GM21423 (cell line): ENCODE data around the gene CPXM1.
"Not testable (repeated sequence)": the region's sequence is repeated elsewhere in the genome, so short reads cannot be mapped to it uniquely, and the experiment has no call there.

Source experiments
- ATAC-seq: cut with Tn5 transposase; IDR thresholded peaks from one replicate; pipeline ENCODE4 v1.9.1; 2021; ENCODE audit warnings: mild to moderate bottlenecking, moderate library complexity; ENCODE audit not compliant: unreplicated experiment

Gene CPXM1

DNA sequence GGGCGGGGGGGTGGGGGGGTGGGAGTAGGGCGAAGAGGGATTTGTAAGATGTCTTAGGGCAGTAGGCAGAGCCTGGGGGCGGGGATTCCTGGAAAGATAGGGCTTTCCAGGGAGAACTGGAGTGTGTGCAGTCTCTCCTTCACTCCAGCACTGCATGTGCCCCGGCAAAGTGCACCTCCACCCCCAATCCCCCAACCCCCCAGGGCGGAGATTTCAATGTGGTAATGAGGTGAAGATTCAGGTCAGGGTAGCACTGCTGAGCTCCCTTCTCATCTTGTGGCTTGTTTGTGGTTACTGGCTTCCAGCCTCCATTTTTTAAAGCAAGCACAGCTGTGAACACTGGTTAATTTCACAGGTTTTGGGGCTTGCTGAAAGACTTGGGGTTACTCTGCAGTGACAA is 21.6 kb upstream of the CPXM1 start:
- ATAC-seq, result no peak

DNA sequence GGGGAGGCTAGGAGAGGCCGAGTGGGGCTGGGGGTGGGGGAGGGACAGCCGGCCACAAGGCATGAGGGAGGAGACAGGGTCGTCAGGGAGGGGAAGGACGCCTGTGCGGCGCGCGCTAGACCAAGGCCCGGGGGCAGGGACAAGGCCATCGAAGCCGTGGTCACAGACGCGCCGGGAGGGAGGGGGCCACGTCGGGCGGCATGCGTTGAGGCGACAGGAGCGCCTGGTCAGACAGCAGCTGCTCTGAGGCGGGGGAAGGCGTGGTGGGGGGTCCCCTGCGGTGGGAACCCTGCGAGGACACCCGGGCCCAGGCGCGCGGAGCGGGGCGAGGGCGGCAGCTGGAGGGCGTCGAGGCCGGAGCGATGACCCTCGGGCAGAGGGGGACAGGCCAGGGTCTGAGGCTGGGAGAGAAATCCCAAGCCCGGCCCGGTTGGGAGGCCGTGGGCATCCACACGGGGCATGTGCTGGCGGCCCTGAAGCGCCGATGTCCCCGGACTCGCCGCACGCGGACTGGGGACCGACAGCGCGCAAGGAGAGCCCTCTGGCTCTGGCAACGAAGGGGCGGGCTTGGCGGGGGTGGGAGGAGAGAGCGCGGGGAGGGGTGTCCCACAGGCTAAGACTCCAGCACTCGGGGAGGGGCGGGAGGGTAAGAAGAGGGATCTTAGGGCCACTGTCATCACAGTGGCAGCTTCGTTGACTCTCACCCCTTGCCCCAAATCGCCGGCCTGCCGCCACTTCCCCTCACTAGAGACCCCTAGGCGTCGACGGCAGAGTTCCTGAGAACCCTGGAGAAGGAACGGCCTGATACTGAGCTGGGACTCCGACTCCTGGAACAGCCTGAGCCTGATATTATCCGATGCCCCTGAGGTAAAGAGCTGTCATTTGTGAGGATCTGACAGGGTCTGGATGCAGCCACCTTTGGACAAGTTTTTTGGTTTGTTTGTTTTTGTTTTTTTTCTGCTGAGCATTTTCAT is 20.8 kb upstream of the CPXM1 start:
- no peak for ATAC-seq

DNA sequence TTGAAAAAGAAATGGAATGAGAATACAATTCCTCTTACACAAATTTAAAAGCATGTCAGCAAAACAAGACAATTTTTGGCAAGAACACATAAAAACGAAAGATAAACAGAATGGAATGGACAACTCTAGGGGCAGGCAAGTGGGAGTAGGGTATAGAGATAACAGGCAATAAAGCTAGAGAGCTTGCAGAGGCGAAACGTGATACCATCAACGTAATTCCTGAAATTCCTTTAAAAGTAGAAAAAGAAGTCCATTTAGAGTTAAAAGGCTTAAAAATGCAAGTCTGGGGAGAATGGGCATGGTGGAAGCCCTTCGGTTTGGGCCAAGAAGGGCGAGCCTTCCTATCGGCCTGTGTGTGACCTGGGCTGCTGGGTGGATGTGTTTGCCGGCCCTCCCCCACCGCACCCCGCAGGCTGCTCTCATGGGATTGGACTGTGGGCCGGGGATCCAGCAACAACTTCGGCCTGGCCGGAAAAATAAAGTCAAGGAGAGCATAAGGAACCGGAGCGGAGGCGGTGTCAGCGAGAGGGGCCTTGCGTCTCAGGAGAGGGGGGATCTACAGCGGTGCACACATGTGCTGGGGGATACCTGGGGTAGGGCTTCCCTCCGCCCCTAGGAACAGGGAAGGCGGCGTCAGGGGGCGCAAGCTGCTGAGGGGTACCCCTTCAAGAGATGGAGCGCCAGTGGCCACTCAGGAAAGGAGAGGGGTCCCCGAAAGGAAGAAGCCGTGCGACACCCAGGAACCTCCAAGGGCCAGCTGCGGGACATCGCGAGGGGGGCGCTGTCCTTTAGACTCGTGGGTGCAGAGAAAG is 19.9 kb upstream of the CPXM1 start:
- no peak for ATAC-seq

DNA sequence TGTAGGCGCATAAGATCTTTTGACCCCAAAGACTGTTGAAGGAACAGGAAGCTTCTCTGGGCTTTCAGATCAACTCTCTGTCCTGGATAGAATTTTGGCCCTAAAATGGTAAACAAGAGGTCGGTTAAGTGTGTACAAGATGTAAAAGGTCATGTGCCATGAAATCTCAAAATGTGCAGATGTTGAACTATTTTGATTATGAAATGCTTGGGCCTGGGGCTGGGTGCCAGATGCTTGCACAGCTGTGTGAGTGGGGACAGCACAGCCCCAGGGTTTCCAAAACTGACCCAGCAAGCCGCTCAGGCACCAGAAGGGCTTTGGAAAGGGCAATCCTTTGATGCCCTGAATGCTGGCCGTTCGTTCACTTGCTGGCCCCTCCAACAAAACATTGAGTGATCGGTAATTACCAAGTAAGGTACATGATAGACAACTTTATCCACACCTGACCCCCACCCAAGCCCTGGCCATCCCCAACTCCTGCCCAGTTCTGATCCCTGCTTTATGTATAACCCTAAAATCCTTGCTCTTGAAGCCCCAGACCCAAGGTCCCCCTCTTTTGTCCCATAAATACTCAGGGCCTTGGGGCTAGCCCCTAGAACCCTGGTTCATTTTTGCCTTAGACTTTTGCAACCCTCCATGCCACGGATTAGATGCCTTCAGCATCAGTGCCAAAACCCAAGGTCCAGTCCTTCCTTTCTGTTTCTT is 17.6 kb upstream of the CPXM1 start:
- no peak for ATAC-seq

DNA sequence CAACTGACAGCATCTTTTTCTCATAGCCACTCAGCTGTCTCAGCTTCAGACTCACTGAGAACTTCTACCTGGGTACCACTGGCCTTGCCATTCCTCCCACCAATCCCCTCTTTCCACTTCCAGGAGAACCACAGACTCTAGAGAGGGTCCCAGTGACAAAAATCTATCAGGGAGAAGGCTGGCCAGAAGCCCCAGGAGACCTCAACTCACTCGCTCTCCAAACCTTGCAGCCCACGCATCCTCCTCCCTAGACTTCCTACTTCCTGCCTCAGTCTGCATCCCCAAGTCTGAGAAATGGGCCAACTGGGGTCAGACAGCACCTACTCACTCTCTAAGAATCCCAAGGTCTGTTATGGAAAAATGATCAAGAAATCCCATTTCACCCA is 16.9 kb upstream of the CPXM1 start:
- no peak for ATAC-seq

DNA sequence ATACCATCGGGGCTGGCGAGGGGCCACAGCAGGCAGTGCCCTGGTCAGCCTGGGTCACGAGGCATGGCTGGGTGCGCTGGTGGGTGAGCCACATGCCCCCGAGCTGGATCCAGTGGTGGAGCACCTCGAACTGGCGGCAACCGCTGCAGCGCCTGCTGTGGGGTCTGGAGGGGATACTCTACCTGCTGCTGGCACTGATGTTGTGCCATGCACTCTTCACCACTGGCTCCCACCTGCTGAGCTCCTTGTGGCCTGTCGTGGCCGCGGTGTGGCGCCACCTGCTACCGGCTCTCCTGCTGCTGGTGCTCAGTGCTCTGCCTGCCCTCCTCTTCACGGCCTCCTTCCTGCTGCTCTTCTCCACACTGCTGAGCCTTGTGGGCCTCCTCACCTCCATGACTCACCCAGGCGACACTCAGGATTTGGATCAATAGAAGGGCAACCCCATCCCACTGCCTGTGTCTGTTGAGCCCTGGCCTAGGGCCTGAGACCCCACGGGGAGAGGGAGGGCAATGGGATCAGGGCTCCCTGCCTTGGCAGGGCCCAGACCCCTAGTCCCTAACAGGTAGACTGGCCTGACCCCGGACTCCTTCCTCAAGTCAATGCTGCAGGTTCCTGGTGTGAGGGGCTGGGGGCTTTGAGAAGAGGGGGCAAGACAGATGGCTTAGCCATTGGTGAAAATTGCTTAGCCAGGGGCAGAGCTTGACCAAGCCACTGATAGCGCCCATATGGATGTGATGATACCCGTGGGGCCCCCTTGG is 16.3 kb upstream of the CPXM1 start:
- ATAC-seq, result no peak

DNA sequence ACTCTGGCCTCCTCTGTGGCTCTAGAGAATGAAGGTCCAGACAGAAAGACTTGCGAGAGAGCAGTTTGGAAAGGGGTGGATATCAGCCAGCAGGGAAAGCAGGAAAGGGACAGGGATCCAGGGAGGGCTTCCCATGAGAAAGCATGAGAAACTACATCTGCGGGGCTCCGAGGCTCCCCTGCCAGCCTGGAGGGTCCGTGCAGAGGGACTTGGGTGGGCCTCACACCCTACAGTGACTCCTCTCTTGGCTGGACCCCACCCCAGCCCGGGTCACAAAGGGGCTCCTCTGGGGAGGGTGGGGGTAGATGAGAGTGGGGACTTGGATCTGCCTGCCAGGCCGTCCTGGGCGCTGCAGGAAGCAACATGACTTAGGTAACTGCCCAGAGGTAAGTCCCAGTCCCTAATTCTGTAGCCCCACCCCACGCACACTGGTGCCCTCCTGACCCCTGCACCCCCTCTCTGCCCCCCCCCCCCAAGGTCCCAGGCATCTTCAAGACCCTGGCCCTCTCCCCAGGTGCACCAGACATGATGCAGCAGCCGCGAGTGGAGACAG is 15.7 kb upstream of the CPXM1 start, which contains the start of gene TMEM239:
Gene TMEM239 (plus strand): TSS at position 335 of the 553 bp plus-strand sequence. CDS start 191 bp downstream, at position 526.
- no peak for ATAC-seq

DNA sequence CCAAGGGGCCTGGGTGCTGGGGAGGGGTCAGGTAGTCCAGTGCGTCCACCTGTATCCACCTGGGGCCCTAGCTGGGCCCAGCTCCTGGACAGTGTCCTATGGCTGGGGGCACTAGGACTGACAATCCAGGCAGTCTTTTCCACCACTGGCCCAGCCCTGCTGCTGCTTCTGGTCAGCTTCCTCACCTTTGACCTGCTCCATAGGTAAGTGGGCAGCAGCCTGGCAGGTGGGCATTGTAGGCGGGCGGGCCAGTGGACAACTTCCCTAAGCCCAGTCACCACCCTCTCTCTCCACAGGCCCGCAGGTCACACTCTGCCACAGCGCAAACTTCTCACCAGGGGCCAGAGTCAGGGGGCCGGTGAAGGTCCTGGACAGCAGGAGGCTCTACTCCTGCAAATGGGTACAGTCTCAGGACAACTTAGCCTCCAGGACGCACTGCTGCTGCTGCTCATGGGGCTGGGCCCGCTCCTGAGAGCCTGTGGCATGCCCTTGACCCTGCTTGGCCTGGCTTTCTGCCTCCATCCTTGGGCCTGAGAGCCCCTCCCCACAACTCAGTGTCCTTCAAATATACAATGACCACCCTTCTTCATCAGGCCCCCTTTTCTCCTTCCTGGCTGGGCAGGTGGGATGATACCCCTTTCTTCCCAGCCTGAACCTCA is 14.9 kb upstream of the CPXM1 start:
- no peak for ATAC-seq

DNA sequence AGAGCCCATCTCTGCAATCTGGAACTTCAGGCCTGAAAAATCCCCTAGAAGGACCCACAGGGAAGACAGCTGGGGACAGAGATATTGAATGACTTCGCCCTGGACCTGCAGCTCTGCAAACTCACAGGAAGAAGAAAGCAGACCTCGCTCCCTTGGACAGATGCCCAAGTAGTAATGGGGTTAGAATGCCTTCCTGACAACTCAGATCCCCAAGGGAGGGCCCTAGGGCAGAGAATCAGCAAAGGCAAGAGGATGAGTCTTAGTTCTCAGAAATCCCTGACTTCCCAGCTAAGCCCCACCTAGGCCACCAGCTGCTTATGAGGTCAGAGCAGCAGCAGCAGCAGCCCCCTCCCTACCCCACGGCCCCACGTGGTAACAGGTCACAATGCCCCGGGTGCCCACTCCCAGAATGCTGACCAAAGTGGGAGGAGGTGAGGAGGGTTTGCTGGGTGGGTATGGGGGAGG is 14.2 kb upstream of the CPXM1 start, which contains the start of gene C20orf141:
Gene C20orf141 (plus strand): TSS at position 401 of the 465 bp plus-strand sequence. CDS start 198 bp downstream, outside the sequence.
- ATAC-seq, result no peak

DNA sequence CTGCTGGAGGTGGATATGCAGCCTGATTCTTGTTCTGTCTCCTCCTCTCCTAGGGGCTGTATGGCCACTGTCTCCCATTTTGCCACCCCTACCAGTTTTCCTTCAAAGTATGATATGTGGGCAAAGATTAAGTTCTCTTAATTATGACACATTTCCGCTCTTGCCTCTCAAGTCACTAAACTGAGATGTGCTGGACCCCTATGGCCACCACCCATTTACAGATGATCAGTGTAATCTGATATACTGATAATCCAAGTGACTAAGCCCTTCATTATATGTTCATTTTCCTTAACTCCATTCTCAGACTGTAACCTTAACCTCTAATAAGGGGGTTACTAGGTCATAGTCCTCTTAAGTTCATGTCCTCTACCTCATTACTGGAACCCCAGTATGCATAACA is 13.6 kb upstream of the CPXM1 start:
- ATAC-seq, result no peak

DNA sequence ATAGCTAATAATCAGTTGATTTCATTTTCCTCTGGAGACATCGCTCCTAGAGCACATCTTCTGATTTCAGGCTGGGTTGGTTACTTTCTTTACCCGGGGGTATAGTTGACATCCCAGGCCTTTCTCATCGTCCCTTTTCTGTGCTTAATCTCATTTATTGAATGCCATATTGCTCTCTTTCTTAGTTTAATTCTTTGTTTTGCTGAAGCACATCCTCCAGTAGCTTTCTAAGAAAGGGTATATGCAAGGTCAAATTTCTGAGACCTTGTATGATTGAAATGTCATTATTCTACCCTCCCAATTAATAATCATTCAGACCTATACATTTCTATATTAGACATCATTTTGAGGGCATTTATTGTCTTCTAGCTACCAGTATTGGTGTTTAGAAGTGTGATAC is 11.8 kb upstream of the CPXM1 start:
- no peak for ATAC-seq

DNA sequence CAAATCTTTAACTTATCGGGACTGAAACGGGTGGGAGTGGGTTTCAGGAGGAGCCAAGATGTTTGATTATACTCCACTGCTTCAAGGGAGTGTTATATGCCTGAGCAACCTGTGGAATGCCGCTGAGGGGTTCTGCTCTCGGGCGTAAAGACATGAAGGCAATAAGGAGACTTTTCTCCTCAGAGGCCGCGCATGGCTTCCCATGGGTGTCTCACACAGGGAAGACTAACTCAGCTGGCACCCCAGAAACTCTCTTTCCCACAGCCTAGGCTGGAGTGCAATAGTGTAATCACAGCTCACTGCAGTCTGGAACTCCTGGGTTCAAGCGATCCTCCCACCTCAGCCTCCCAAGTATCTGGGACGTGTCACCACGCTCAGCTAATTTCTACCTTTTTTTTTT is 9.3 kb upstream of the CPXM1 start:
- no peak for ATAC-seq

DNA sequence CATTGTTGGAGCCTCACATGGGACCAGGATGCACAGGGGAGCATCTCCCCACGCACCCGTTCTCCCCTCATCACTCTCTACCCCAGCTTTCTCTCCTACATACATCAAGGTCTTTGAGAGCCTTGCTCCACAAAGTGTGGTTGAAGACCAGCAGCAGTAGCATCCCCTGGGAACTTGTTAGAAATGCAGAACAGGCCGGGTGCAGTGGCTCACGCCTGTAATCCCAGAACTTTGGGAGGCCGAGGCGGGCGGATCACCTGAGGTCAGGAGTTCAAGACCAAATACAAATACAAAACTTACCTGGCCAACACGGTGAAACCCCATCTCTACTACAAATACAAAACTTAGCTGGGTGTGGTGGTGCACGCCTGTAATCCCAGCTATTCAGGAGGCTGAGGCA is 7.5 kb upstream of the CPXM1 start:
- ATAC-seq, result not testable (repeated sequence)

DNA sequence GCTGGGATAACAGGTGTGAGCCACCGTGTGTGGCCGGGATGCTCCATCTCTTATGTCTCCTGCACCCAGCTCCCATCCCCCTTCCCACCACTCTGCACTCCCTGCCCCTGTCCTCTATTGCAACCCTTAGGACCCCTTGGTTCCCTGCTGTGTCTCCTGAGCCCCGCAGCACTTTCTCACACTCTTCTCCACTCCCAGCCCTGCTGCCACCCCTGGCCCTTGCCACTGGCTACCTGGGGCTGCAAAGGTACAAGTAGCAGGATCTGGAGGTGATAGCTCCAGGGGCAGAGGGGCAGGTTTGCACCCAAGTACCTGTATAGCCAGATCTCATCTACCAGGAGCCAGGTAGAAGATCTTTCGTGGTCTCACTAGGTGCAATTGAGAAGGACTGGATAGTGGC is 6.6 kb upstream of the CPXM1 start:
- no peak for ATAC-seq

DNA sequence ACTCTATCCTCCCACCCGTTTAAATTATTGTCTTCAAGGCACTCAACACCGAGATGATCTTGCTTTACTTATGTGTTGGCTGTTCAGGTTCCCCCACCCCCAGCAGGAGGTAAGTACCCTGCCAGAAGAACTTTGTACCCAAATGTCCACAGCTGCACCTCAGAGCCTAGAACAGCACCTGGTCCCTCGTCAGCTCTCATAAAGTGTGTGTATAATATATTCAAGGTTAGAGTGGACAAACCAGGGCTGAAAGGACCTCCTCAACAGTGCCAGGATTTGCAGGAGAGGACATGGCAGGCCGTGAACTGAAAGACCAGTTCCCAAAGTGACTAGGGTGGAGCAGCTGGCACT is 5.9 kb upstream of the CPXM1 start:
- ATAC-seq, result no peak

DNA sequence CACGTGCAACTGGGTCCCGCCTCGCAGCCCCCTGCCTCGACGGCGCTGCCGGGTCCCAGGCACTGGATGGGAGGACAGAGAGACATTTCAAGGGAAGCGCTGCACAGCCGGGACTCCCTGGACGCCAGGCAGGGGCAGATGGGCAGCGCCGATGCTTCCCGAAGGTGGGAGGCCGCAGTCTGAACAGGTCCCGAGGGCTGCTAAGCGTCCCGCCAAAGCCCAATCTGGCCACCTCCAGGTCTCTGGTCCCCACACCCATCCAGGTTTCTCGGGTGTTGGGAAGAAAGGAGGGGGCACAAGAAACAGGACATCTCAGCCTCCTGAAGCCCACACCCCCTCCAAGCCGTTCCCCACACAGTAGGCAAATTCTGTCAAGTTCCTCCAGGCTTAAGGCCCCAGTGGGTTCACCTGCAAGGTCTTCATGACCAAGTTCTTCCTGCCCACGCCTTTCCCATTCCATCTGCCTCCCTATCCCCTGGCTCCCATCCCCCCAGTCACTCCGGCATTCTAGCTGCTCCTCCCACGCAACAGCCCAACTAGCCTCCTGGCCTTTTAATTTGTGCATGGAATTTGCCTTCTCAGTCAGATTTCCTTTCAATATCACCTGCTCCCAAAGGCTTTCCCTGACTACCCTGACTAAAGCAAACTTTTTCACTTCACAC is 5.4 kb upstream of the CPXM1 start:
- ATAC-seq, result no peak

DNA sequence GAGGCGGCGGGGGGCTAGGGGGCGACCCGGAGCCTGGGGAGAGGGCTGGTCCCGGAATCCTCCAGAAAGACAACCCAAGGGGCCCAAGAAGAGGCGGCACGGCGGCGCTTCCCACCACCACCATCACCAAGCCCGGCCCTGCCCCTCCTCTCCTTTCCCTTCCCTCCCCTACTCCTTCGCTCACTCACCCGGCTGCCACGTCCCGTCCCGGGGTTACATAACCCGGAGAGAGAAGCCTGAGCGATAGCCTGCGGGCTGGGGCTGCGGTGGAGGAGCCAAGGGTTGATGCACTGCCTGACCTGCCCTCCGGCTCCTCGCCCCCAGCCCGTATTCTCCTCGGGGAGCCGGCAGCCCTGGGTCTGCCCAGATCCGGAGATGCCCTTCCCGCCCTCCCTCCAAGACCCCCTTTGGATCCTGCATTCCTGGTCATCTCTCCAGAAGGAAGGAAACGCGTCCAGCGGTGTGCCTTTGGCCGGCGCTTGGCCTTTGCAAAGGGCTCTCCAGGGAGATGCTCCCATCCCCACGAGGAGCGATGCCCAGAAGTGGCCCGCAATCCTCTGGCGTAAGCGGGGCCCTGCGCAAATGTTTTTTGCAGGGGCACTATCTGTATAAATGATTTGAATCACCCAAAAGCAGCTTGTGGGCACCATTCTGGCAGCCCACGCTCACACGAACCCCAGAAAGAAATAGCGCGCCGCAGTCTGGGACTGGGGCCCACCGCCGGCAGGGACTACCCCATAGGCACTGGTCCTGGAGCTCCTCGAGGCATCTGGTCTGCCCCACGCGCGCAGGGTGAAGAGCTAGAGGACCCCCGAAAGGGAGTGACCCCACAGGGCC is 4.6 kb upstream of the CPXM1 start:
- ATAC-seq, result no peak
